Measurements from ENCODE around the gene BCAP31. TPM values are rescaled to one million over a fixed set of nuclear protein-coding genes. Genes with fewer than 3 reads are reported as not detected.
"Not testable (repeated sequence)": the region's sequence is repeated elsewhere in the genome, so short reads cannot be mapped to it uniquely, and the experiment has no call there.

Gene BCAP31
- total RNA-seq, 1 donor from 2014 or later, result 126 TPM

DNA sequence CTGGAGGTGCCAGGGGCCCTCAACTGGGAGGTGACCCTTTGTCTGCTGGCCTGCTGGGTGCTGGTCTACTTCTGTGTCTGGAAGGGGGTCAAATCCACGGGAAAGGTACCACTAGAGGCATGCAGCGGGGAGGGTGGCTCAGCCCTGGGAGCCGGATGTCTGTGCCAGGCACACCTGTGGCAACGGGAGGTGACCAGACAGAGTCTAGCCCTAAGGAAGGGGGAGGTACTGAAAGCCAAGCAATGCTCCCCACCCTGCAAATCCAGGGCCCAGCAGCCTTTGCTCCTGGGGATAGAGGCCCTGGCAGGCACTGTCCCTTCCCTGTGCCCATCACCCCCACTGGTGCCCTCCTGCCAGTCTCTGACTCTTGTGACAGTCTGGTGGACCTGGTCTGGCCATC, 32.2 kb downstream of the BCAP31 start:
- H3K9me3 ChIP-seq, result no peaks in the 10 kb centered on the region
- no peaks in the 10 kb centered on the region for H3K36me3 ChIP-seq
- intact Hi-C loops (cut with DNase I), result no loop called here
- no peak for DNase-seq (ENCODE audit: extremely low spot score in 2 of 2)
- H3K4me3 ChIP-seq, result no peak overlapping the region
- no peaks in the 10 kb centered on the region for H3K27me3 ChIP-seq
- peaks cover 11% of the 10 kb centered on the region for H3K4me1 ChIP-seq
- no peak overlapping the region for H3K27ac ChIP-seq
- TF ChIP-seq, protein P1, sequence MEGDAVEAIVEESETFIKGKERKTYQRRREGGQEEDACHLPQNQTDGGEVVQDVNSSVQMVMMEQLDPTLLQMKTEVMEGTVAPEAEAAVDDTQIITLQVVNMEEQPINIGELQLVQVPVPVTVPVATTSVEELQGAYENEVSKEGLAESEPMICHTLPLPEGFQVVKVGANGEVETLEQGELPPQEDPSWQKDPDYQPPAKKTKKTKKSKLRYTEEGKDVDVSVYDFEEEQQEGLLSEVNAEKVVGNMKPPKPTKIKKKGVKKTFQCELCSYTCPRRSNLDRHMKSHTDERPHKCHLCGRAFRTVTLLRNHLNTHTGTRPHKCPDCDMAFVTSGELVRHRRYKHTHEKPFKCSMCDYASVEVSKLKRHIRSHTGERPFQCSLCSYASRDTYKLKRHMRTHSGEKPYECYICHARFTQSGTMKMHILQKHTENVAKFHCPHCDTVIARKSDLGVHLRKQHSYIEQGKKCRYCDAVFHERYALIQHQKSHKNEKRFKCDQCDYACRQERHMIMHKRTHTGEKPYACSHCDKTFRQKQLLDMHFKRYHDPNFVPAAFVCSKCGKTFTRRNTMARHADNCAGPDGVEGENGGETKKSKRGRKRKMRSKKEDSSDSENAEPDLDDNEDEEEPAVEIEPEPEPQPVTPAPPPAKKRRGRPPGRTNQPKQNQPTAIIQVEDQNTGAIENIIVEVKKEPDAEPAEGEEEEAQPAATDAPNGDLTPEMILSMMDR (IDR thresholded peaks at IDR 0.05), result no peak
- TF ChIP-seq POLR2A (IDR thresholded peaks at IDR 0.05) (no peak), POLR2AphosphoS5 (IDR thresholded peaks at IDR 0.05; ENCODE audit: insufficient read depth in 1 of 2, low read depth in 1 of 2) (no peak)

DNA sequence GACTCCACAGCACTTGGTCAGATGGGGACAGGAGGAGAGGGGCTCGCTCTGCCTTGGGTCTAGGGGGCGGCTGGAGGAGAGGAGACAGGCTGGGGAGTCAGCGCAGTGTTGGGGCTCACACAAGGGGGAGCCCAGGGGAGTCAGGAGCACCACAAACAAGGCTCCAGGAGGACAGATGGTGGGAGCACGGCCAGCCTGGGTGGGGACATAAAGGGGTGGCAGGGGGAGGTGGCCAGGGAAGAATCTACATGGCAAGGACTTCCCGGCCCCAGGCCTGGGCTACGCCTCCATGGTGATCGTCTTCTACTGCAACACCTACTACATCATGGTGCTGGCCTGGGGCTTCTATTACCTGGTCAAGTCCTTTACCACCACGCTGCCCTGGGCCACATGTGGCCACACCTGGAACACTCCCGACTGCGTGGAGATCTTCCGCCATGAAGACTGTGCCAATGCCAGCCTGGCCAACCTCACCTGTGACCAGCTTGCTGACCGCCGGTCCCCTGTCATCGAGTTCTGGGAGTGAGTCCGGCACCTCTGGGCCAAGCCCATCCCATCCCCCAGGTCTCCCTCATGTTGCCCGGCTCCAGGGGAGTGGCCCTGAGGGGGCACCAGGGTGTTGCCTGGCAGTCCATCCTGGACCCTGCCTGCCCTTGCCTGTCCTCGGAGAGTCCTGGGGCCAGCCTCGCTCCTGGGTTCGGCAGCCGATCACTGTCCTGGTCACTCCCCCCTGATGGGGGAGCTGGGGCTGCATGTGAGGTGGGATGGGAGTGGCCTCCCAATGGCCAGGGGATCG, 33.0 kb downstream of the BCAP31 start:
- peaks cover 15% of the 10 kb centered on the region for H3K4me1 ChIP-seq
- H3K4me3 ChIP-seq; H3K36me3 ChIP-seq; H3K9me3 ChIP-seq; intact Hi-C loops (cut with DNase I); H3K27me3 ChIP-seq; DNase-seq (ENCODE audit: extremely low spot score in 2 of 2); H3K27ac ChIP-seq: not testable (repeated sequence)

DNA sequence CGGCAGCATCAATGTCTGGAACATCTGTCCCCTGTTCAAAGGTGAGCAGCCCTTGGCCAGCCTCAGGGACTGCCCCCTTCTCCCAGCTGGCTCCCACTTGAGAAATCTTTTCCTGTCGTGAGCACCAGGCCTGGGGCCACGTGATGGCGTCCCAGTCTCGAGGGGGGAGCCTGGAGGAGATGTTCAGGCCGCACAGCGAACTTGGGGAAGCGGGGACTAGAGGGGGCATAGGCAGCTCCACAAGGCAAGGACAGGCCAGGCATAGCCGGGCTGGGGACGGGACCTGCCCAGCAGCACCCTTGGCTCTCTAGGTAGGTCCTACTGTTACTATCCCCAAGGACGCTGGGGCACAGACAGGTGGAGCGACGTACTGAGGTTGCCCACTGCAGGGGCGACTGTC, 33.7 kb downstream of the BCAP31 start:
- peaks cover 15% of the 10 kb centered on the region for H3K4me1 ChIP-seq
- no peaks in the 10 kb centered on the region for H3K36me3 ChIP-seq
- H3K27ac ChIP-seq, result no peak overlapping the region
- DNase-seq (ENCODE audit: extremely low spot score in 2 of 2), result no peak
- H3K4me3 ChIP-seq, result no peak overlapping the region
- no peaks in the 10 kb centered on the region for H3K9me3 ChIP-seq
- intact Hi-C loops (cut with DNase I), result no loop called here
- TF ChIP-seq, protein P1 (IDR thresholded peaks at IDR 0.05), result no peak
- TF ChIP-seq POLR2AphosphoS5 (IDR thresholded peaks at IDR 0.05; ENCODE audit: insufficient read depth in 1 of 2, low read depth in 1 of 2) (no peak), POLR2A (IDR thresholded peaks at IDR 0.05) (no peak)
- H3K27me3 ChIP-seq, result no peaks in the 10 kb centered on the region

DNA sequence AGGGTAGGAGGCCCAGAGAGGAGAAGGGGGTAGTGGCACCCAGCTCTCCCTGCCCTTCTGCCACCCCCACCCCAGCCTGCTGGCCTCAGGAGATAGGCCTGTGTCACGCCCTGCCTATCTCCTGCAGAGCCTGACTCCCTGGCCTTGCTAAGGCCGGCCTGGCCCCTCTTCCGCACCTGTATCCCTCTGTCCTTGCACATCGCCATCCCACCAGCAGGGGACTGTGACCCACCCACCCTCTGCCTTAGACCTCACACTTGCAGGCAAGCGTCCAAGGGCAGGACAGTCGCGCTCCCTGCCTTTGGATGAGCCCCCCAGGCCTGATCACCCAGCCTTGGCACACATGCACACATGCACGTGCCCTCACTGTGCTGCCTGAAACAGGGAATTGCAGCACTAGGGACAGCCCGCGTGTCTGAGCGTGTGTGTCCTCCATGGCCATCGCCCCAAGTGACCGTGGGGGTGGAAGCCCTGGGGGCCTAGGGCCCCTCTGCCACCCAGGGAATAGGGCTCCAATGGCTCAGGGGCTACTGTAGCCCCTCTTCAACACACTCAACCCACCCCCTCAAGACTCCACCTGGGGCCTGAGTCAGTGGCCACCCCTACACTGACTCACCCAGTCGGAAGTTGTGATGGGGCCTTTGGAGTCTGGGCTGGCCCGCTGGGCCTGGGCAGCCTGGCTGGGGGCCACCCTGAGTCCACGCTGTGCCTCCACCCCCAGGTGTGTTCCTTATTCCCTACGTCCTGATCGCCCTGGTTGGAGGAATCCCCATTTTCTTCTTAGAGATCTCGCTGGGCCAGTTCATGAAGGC, 34.3 kb downstream of the BCAP31 start:
- TF ChIP-seq POLR2A (IDR thresholded peaks at IDR 0.05), result no peak
- TF ChIP-seq POLR2AphosphoS5 (IDR thresholded peaks at IDR 0.05; ENCODE audit: insufficient read depth in 1 of 2, low read depth in 1 of 2), result no peak
- TF ChIP-seq, protein P1 (IDR thresholded peaks at IDR 0.05), result no peak
- H3K27ac ChIP-seq, result no peak overlapping the region
- intact Hi-C loops (cut with DNase I), result no loop called here
- DNase-seq (ENCODE audit: extremely low spot score in 2 of 2), result no peak
- H3K36me3 ChIP-seq, result no peaks in the 10 kb centered on the region
- peak overlapping the region; percentile 39 to 46 for H3K4me3 ChIP-seq
- no peaks in the 10 kb centered on the region for H3K27me3 ChIP-seq
- H3K9me3 ChIP-seq, result no peaks in the 10 kb centered on the region
- peaks cover 15% of the 10 kb centered on the region for H3K4me1 ChIP-seq

DNA sequence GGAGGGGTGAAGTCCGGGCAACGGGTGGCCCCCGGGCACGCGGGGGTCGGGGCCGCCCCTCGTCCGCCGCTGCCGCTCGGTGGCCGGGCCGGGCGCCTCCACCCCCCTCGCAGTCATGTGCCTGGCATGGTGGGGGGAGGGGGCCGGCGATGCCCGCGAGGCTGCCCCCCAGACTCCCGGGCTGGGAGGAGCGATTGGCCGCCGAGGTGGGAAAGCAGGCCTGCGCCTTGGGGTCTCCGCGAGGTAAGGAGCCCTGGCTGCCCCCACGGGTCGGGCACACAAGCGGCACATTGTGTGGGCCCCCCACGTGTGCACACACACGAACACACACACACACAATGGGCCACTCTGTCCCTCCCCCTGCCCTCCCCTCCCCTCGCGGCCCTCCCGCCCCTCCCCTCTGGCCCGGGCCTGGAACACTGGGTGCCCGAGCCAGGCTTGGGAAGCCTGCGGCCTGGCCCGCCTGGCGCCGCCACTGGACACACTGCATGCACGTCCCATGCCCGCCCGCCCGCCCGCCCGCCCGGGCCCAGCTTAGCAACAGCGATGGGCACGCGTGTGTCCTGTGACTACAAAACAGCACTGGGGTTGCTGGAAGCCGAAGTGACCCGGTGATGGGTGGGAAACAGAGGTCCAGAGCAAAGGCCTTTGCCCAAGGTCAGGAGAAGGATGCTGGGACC, 35.1 kb downstream of the BCAP31 start:
- Histone ChIP-seq H3K27me3 (no peaks in the 10 kb centered on the region), H3K4me1 (peaks cover 15% of the 10 kb centered on the region), H3K27ac (peak overlapping the region; percentile 39), H3K9me3 (no peaks in the 10 kb centered on the region), H3K4me3 (peak overlapping the region; percentile 39 to 46), H3K36me3 (no peaks in the 10 kb centered on the region)
- intact Hi-C loops (cut with DNase I), result no loop called here
- no peak for DNase-seq (ENCODE audit: extremely low spot score in 2 of 2)
- TF ChIP-seq POLR2A (IDR thresholded peaks at IDR 0.05) (no peak), POLR2AphosphoS5 (IDR thresholded peaks at IDR 0.05; ENCODE audit: insufficient read depth in 1 of 2, low read depth in 1 of 2) (no peak)
- TF ChIP-seq, protein P1 (IDR thresholded peaks at IDR 0.05), result no peak

Data from vagina (tissue), 2 donors.